ENCODE results near the gene NUDT21. TPM values are rescaled to one million over a fixed set of nuclear protein-coding genes. Genes with fewer than 3 reads are reported as not detected.
"Not testable (repeated sequence)": the region's sequence is repeated elsewhere in the genome, so short reads cannot be mapped to it uniquely, and the experiment has no call there.

Gene NUDT21
- total RNA-seq, 1 donor from 2014 or later = 239 TPM

- TF ChIP-seq CTCF (conservative IDR thresholded peaks at IDR 0.05) = no peak
- DNase-seq (ENCODE audit: low read depth, low spot score) = no peak
- Mint-ChIP-seq H3K4me1 (no peaks in the 10 kb centered on the region), H3K27me3 (ENCODE audit: low read depth) (no peaks in the 10 kb centered on the region), H3K4me3 (no peak overlapping the region), H3K27ac (ENCODE audit: unreplicated experiment) (peak overlapping the region; percentile 53), H3K36me3 (ENCODE audit: low read depth) (peaks cover 72% of the 10 kb centered on the region), H3K9me3 (peaks cover 18% of the 10 kb centered on the region)
Observed at GRCh38 chr16:56382901-56383355, 68.2 kb downstream of the NUDT21 start.

- no peak for TF ChIP-seq CTCF (conservative IDR thresholded peaks at IDR 0.05)
- no peak for DNase-seq (ENCODE audit: low read depth, low spot score)
- Mint-ChIP-seq H3K36me3 (ENCODE audit: low read depth) (peaks cover 77% of the 10 kb centered on the region), H3K27ac (ENCODE audit: unreplicated experiment) (no peak overlapping the region), H3K9me3 (peaks cover 18% of the 10 kb centered on the region), H3K4me3 (no peak overlapping the region), H3K27me3 (ENCODE audit: low read depth) (no peaks in the 10 kb centered on the region), H3K4me1 (no peaks in the 10 kb centered on the region)
Observed at GRCh38 chr16:56382459-56382858, 68.7 kb downstream of the NUDT21 start.

- Mint-ChIP-seq H3K9me3 (peaks cover 18% of the 10 kb centered on the region), H3K36me3 (ENCODE audit: low read depth) (peaks cover 79% of the 10 kb centered on the region)
- not testable (repeated sequence) for H3K27ac Mint-ChIP-seq (ENCODE audit: unreplicated experiment); DNase-seq (ENCODE audit: low read depth, low spot score); H3K4me1 Mint-ChIP-seq; H3K4me3 Mint-ChIP-seq; H3K27me3 Mint-ChIP-seq (ENCODE audit: low read depth)
Observed at GRCh38 chr16:56380778-56381485, 70.2 kb downstream of the NUDT21 start.

Other genes starting within 250 kb of the NUDT21 start
- 64.7 and 66.4 TPM in 2 replicates for gene AMFR, start 25.8 kb downstream of the NUDT21 start, total RNA-seq
- 52.9 and 55.4 TPM in 2 replicates for gene OGFOD1, start 222 bp upstream of the NUDT21 start, total RNA-seq
- gene BBS2, start 68.7 kb upstream of the NUDT21 start, total RNA-seq = 44.9 and 48.6 TPM in 2 replicates
- gene MT4, start 113.7 kb upstream of the NUDT21 start, total RNA-seq = not detected in 2 replicates
- gene MT3, start 138.2 kb upstream of the NUDT21 start, total RNA-seq = not detected in 2 replicates
- 11.6 and 13.8 TPM in 2 replicates for gene MT2A, start 157.3 kb upstream of the NUDT21 start, total RNA-seq
- 0.49 and 0.59 TPM in 2 replicates for gene MT1E, start 174.4 kb upstream of the NUDT21 start, total RNA-seq
- gene MT1M, start 181.3 kb upstream of the NUDT21 start, total RNA-seq = not detected in 2 replicates
- not detected in 2 replicates for gene MT1A, start 187.3 kb upstream of the NUDT21 start, total RNA-seq
- gene MT1B, start 200.6 kb upstream of the NUDT21 start, total RNA-seq = not detected in 2 replicates
- 1.5 and 2.4 TPM in 2 replicates for gene MT1F, start 206.6 kb upstream of the NUDT21 start, total RNA-seq
- gene MT1G, start 216.7 kb upstream of the NUDT21 start, total RNA-seq = not detected in 2 replicates
- not detected in 2 replicates for gene MT1H, start 218.5 kb upstream of the NUDT21 start, total RNA-seq
- 13.2 and 18.8 TPM in 2 replicates for gene MT1X, start 231.1 kb upstream of the NUDT21 start, total RNA-seq

All from neural crest cell (in vitro differentiated cells).